ENCODE results near the gene NDUFA11. TPM values are rescaled to one million over a fixed set of nuclear protein-coding genes. Genes with fewer than 3 reads are reported as not detected.

Gene NDUFA11
- total and polyA plus RNA-seq, 9 of the 15 experiments (the other 6 are each of a cell fraction or from before 2014, with no cell fraction given): 63.3 to 486 (median 274) TPM

DNA sequence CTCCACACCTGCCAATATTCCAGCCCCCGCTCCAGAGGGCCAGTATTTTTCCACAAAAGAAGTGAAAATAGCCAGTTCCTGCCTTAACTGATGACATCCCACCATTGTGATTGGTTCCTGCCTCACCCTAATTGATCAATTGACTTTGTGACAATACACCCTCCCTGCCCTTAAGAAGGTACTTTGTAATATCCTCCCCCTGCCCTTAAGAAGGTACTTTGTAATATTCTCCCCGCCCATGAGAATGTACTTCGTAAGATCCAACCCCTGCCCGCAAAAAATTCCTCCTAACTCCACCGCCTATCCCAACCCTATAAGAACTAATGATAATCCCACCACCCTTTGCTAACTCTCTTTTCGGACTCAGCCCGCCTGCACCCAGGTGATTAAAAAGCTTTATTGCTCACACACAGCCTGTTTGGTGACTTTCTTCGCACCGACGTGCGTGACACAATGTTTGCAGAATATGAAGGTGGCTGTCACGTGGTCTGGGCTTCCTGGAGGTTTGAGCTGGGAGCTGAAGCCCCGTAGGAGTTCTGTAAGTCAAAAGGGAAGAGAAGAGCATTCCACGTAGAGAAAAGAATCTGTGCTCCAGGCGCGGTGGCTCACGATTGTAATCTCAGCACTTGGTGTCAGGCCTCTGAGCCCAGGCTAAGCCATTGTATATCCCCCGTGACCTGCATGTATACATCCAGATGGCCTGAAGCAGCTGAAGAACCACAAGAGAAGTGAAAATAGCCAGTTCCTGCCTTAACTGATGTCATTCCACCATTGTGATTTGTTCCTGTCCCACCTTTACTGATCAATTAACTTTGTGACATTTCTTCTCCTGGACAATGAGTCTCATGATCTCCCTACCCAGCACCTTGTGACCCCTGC, 46.1 kb downstream of the NDUFA11 start (continued):
- TF ChIP-seq, protein P1, sequence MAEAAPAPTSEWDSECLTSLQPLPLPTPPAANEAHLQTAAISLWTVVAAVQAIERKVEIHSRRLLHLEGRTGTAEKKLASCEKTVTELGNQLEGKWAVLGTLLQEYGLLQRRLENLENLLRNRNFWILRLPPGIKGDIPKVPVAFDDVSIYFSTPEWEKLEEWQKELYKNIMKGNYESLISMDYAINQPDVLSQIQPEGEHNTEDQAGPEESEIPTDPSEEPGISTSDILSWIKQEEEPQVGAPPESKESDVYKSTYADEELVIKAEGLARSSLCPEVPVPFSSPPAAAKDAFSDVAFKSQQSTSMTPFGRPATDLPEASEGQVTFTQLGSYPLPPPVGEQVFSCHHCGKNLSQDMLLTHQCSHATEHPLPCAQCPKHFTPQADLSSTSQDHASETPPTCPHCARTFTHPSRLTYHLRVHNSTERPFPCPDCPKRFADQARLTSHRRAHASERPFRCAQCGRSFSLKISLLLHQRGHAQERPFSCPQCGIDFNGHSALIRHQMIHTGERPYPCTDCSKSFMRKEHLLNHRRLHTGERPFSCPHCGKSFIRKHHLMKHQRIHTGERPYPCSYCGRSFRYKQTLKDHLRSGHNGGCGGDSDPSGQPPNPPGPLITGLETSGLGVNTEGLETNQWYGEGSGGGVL (CRISPR knock-in tag; IDR thresholded peaks at IDR 0.05): no peak
- TF ChIP-seq ZNF717 (CRISPR knock-in tag; IDR thresholded peaks at IDR 0.05) (no peak), HDAC2 (IDR thresholded peaks at IDR 0.05) (no peak), EGR1 (conservative IDR thresholded peaks at IDR 0.05) (no peak), NRF1 (conservative IDR thresholded peaks at IDR 0.05 in 1 of 2, IDR thresholded peaks at IDR 0.05 in 1 of 2) (no peak), NBN (IDR thresholded peaks at IDR 0.05; ENCODE audit: low read depth) (no peak), RAD51 (IDR thresholded peaks at IDR 0.05; ENCODE audit: borderline replicate concordance, low read depth) (peak; percentile 66; the same call in 1 of the 2 replicates), CBFA2T3 (IDR thresholded peaks at IDR 0.05) (no peak), KDM1A (IDR thresholded peaks at IDR 0.05) (no peak), CCNT2 (IDR thresholded peaks at IDR 0.05; ENCODE audit: borderline replicate concordance, extremely low read depth, insufficient read length, low read depth, low read length) (no peak), WHSC1 (IDR thresholded peaks at IDR 0.05; ENCODE audit: low read length) (no peak), HDAC1 (IDR thresholded peaks at IDR 0.05) (no peak), ZNF583 (CRISPR knock-in tag; IDR thresholded peaks at IDR 0.05) (no peak), ZNF41 (CRISPR knock-in tag; conservative IDR thresholded peaks at IDR 0.05) (no peak), SMAD3 (CRISPR knock-in tag; conservative IDR thresholded peaks at IDR 0.05) (no peak), FOXJ3 (CRISPR knock-in tag; IDR thresholded peaks at IDR 0.05) (no peak)
- TF ChIP-seq, protein P2, sequence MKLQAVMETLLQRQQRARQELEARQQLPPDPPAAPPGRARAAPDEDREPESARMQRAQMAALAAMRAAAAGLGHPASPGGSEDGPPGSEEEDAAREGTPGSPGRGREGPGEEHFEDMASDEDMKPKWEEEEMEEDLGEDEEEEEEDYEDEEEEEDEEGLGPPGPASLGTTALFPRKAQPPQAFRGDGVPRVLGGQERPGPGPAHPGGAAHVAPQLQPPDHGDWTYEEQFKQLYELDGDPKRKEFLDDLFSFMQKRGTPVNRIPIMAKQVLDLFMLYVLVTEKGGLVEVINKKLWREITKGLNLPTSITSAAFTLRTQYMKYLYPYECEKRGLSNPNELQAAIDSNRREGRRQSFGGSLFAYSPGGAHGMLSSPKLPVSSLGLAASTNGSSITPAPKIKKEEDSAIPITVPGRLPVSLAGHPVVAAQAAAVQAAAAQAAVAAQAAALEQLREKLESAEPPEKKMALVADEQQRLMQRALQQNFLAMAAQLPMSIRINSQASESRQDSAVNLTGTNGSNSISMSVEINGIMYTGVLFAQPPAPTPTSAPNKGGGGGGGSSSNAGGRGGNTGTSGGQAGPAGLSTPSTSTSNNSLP (IDR thresholded peaks at IDR 0.05; ENCODE audit: borderline replicate concordance, low read depth, low read length): no peak
- TF ChIP-seq, protein P3, sequence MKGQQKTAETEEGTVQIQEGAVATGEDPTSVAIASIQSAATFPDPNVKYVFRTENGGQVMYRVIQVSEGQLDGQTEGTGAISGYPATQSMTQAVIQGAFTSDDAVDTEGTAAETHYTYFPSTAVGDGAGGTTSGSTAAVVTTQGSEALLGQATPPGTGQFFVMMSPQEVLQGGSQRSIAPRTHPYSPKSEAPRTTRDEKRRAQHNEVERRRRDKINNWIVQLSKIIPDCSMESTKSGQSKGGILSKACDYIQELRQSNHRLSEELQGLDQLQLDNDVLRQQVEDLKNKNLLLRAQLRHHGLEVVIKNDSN (CRISPR knock-in tag; IDR thresholded peaks at IDR 0.05): peak; percentile 49
- TF ChIP-seq, protein P4, sequence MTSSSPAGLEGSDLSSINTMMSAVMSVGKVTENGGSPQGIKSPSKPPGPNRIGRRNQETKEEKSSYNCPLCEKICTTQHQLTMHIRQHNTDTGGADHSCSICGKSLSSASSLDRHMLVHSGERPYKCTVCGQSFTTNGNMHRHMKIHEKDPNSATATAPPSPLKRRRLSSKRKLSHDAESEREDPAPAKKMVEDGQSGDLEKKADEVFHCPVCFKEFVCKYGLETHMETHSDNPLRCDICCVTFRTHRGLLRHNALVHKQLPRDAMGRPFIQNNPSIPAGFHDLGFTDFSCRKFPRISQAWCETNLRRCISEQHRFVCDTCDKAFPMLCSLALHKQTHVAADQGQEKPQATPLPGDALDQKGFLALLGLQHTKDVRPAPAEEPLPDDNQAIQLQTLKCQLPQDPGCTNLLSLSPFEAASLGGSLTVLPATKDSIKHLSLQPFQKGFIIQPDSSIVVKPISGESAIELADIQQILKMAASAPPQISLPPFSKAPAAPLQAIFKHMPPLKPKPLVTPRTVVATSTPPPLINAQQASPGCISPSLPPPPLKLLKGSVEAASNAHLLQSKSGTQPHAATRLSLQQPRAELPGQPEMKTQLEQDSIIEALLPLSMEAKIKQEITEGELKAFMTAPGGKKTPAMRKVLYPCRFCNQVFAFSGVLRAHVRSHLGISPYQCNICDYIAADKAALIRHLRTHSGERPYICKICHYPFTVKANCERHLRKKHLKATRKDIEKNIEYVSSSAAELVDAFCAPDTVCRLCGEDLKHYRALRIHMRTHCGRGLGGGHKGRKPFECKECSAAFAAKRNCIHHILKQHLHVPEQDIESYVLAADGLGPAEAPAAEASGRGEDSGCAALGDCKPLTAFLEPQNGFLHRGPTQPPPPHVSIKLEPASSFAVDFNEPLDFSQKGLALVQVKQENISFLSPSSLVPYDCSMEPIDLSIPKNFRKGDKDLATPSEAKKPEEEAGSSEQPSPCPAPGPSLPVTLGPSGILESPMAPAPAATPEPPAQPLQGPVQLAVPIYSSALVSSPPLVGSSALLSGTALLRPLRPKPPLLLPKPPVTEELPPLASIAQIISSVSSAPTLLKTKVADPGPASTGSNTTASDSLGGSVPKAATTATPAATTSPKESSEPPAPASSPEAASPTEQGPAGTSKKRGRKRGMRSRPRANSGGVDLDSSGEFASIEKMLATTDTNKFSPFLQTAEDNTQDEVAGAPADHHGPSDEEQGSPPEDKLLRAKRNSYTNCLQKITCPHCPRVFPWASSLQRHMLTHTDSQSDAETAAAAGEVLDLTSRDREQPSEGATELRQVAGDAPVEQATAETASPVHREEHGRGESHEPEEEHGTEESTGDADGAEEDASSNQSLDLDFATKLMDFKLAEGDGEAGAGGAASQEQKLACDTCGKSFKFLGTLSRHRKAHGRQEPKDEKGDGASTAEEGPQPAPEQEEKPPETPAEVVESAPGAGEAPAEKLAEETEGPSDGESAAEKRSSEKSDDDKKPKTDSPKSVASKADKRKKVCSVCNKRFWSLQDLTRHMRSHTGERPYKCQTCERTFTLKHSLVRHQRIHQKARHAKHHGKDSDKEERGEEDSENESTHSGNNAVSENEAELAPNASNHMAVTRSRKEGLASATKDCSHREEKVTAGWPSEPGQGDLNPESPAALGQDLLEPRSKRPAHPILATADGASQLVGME (CRISPR knock-in tag; IDR thresholded peaks at IDR 0.05): no peak

Measured in K562 (cell line).